HCT116 (cell line): Measurements from ENCODE around the gene ANKLE2. TPM values are rescaled to one million over a fixed set of nuclear protein-coding genes. Genes with fewer than 3 reads are reported as not detected.

ENCODE experiments used
- ATAC-seq: fragments of 200-7000 bp; cut with Tn5 transposase; 2 replicates; pipeline ENCODE4 v1.9.1; 2020; ENCODE audit warnings: mild to moderate bottlenecking, moderate library complexity
- BruUV-seq: library from RNA; stranded (reverse); fragments of 400-500 nt; replicated peaks from 2 replicates; lab custom pipeline; 2021; lab: Mats Ljungman, UMichigan
- CTCF ChIA-PET: fragments of 300-600 bp; sonication (Branson Sonifier 250); formaldehyde crosslinking; loops from one replicate; lab custom pipeline; 2021; ENCODE audit warnings: antibody characterized with exemption; lab: Charles Lee
- POLR2A ChIA-PET: fragments of 300-600, 350-600 bp; sonication (Branson Sonifier 250); formaldehyde crosslinking; loops from one replicate; lab custom pipeline; 2021; ENCODE audit warnings: antibody characterized with exemption; lab: Charles Lee
- RAD21 ChIA-PET, 2 experiments: fragments of 300-600 bp; sonication (Branson Sonifier 250); formaldehyde crosslinking; loops; one replicate each; lab custom pipeline; 2023; ENCODE audit warnings: low total read pairs in 2 of 2; ENCODE audit not compliant: uncharacterized antibody in 2 of 2, unreplicated experiment in 2 of 2, low non-redundant PET in 1 of 2; lab: Charles Lee
- DNase-seq: peaks from one replicate; pipeline ENCODE4 v3.0.0-alpha.2; 2010; ENCODE audit warnings: low read depth, low spot score
- H2AFZ ChIP-seq: fragments of 200-600 bp; shearing (Covaris generic), sonication (generic); 2 replicates; pipeline ENCODE4 v1.6.1; 2017; ENCODE audit warnings: low read depth, mixed run types, mixed read lengths, antibody characterized with exemption, low read length; ENCODE audit not compliant: poor library complexity, severe bottlenecking
- H3K27ac ChIP-seq: 2 replicates; pipeline ENCODE4 v1.5.1; 2012; ENCODE audit warnings: low read depth, low read length
- H3K27me3 ChIP-seq: fragments of 200-600 bp; sonication (generic); 2 replicates; pipeline ENCODE4 v1.6.1; 2016; ENCODE audit warnings: mixed run types, low read length, mixed read lengths; ENCODE audit not compliant: insufficient read depth
- H3K36me3 ChIP-seq, 2 experiments: fragments of 200-500 bp in 1 of 2; fragments of 200-600 bp in 1 of 2; sonication (Bioruptor generic) in 1 of 2; sonication (generic) in 1 of 2; 2 replicates each; pipeline versions ENCODE4 v1.5.1 to v1.6.1; 2014 to 2016; ENCODE audit warnings: low read length in 2 of 2, inconsistent platforms in 1 of 2, mixed read lengths in 1 of 2, mixed run types in 1 of 2; ENCODE audit not compliant: insufficient read depth in 2 of 2, control insufficient read depth in 1 of 2
- H3K4me1 ChIP-seq, 2 experiments: fragments of 200-600 bp in 1 of 2; sonication (generic) in 1 of 2; 2 replicates each; pipeline versions ENCODE4 v1.5.1 to v1.6.1; 2012 to 2017; ENCODE audit warnings: low read length in 2 of 2, inconsistent platforms in 1 of 2, mild to moderate bottlenecking in 1 of 2, mixed read lengths in 1 of 2, mixed run types in 1 of 2, moderate library complexity in 1 of 2; ENCODE audit not compliant: insufficient read depth in 2 of 2, control insufficient read depth in 1 of 2
- H3K4me2 ChIP-seq: fragments of 200-600 bp; sonication (generic); 2 replicates; pipeline ENCODE4 v1.6.1; 2017; ENCODE audit warnings: mixed run types, low read length, mixed read lengths
- H3K4me3 ChIP-seq, 2 experiments: fragments of 200-600 bp in 1 of 2; sonication (generic) in 1 of 2; replicated peaks in 1 of 2; 2 replicates each; pipeline ENCODE4 v1.5.1; 2011 to 2016; ENCODE audit warnings: low read length in 2 of 2, control low read depth in 1 of 2, low read depth in 1 of 2, mild to moderate bottlenecking in 1 of 2, mixed read lengths in 1 of 2, mixed run types in 1 of 2
- H3K79me2 ChIP-seq: fragments of 200-600 bp; sonication (generic); 2 replicates; pipeline ENCODE4 v1.6.1; 2017; ENCODE audit warnings: mild to moderate bottlenecking, mixed run types, low read length, moderate library complexity, mixed read lengths; ENCODE audit not compliant: insufficient read depth
- H3K9ac ChIP-seq: fragments of 200-600 bp; sonication (generic); 2 replicates; pipeline ENCODE4 v1.6.1; 2016; ENCODE audit warnings: low read length, mixed read lengths
- H3K9me2 ChIP-seq: fragments of 200-600 bp; sonication (generic), shearing (Covaris generic); 2 replicates; pipeline ENCODE4 v1.6.1; 2017; ENCODE audit warnings: mixed run types, mild to moderate bottlenecking, moderate library complexity; ENCODE audit not compliant: insufficient read depth
- H3K9me3 ChIP-seq, 2 experiments: fragments of 200-500 bp in 1 of 2; fragments of 200-600 bp in 1 of 2; sonication (Bioruptor generic) in 1 of 2; sonication (generic) in 1 of 2; 2 replicates each; pipeline ENCODE4 v1.6.1; 2014 to 2017; ENCODE audit warnings: low read length in 2 of 2, mixed read lengths in 2 of 2, inconsistent platforms in 1 of 2, low read depth in 1 of 2, mild to moderate bottlenecking in 1 of 2, mixed run types in 1 of 2, moderate library complexity in 1 of 2; ENCODE audit not compliant: control insufficient read depth in 1 of 2, insufficient read depth in 1 of 2
- H4K20me1 ChIP-seq: fragments of 200-600 bp; sonication (generic), shearing (Covaris generic); 2 replicates; pipeline ENCODE4 v1.6.1; 2017; ENCODE audit warnings: mixed run types, mild to moderate bottlenecking, moderate library complexity; ENCODE audit not compliant: insufficient read depth
- intact Hi-C: fragments of 100-400 bp; cut with micrococcal nuclease; formaldehyde crosslinking; loops from 2 replicates; pipeline ENCODE4 v1.10.0; 2022
- total RNA-seq: library from RNA; stranded (reverse); gene quantifications from one replicate; pipeline ENCODE4 v1.2.1, GENCODE V29; 2021; ENCODE audit not compliant: unreplicated experiment
- TF ChIP-seq, protein P1 (sequence below): IDR thresholded peaks from 2 replicates; pipeline ENCODE4 v1.6.1; 2011; ENCODE audit warnings: mild to moderate bottlenecking, low read length, moderate library complexity; ENCODE audit not compliant: insufficient replicate concordance; ENCODE audit errors: extremely low read depth
- TF ChIP-seq, protein P2 (sequence below): IDR thresholded peaks from 2 replicates; pipeline ENCODE4 v1.6.1; 2012; ENCODE audit warnings: low read depth
- TF ChIP-seq, protein P3 (sequence below), 3 experiments: fragments of 200-600 bp in 1 of 3; sonication (generic) in 1 of 3; IDR thresholded peaks in 2 of 3; conservative IDR thresholded peaks in 1 of 3; 2 replicates each; pipeline ENCODE4 v1.5.1; 2012 to 2017; ENCODE audit warnings: low read depth in 2 of 3, low read length in 2 of 3, antibody characterized with exemption in 1 of 3, borderline replicate concordance in 1 of 3, control low read depth in 1 of 3, mild to moderate bottlenecking in 1 of 3, mixed read lengths in 1 of 3, mixed run types in 1 of 3, moderate library complexity in 1 of 3; ENCODE audit not compliant: insufficient read depth in 1 of 3

The ANKLE2 gene
- total RNA-seq, 1 experiment from 2014 or later: 68.8 TPM

DNA sequence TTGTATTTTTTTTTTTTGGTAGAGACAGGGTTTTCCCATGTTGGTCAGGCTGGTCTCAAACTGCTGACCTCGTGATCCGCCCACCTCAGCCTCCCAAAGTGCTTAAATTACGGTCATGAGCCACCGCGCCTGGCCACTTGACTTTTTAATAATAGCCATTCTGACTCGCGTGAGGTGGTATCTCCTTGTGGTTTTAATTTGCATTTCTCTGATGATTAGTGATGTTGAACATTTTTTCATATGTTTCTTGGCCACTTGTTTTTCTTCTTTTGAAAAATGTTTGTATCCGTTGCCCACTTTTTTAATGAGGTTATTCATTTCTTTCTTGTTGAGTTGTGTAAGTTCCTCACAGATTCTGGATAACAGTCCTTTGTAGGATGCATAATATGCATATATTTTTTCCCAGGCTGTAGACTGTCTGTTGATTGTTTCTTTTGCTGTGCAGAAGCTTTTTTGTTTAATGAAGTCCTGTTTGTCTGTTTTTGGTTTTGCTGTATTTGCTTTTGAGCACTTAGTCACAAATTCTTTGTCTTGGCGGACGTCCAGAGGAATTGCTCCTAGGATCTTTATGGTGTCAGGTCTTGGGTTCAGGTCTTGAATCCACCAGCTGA, 61.3 kb downstream of the ANKLE2 start (continued):
- TF ChIP-seq, protein P1, sequence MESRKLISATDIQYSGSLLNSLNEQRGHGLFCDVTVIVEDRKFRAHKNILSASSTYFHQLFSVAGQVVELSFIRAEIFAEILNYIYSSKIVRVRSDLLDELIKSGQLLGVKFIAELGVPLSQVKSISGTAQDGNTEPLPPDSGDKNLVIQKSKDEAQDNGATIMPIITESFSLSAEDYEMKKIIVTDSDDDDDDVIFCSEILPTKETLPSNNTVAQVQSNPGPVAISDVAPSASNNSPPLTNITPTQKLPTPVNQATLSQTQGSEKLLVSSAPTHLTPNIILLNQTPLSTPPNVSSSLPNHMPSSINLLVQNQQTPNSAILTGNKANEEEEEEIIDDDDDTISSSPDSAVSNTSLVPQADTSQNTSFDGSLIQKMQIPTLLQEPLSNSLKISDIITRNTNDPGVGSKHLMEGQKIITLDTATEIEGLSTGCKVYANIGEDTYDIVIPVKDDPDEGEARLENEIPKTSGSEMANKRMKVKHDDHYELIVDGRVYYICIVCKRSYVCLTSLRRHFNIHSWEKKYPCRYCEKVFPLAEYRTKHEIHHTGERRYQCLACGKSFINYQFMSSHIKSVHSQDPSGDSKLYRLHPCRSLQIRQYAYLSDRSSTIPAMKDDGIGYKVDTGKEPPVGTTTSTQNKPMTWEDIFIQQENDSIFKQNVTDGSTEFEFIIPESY: no peak
- TF ChIP-seq, protein P2, sequence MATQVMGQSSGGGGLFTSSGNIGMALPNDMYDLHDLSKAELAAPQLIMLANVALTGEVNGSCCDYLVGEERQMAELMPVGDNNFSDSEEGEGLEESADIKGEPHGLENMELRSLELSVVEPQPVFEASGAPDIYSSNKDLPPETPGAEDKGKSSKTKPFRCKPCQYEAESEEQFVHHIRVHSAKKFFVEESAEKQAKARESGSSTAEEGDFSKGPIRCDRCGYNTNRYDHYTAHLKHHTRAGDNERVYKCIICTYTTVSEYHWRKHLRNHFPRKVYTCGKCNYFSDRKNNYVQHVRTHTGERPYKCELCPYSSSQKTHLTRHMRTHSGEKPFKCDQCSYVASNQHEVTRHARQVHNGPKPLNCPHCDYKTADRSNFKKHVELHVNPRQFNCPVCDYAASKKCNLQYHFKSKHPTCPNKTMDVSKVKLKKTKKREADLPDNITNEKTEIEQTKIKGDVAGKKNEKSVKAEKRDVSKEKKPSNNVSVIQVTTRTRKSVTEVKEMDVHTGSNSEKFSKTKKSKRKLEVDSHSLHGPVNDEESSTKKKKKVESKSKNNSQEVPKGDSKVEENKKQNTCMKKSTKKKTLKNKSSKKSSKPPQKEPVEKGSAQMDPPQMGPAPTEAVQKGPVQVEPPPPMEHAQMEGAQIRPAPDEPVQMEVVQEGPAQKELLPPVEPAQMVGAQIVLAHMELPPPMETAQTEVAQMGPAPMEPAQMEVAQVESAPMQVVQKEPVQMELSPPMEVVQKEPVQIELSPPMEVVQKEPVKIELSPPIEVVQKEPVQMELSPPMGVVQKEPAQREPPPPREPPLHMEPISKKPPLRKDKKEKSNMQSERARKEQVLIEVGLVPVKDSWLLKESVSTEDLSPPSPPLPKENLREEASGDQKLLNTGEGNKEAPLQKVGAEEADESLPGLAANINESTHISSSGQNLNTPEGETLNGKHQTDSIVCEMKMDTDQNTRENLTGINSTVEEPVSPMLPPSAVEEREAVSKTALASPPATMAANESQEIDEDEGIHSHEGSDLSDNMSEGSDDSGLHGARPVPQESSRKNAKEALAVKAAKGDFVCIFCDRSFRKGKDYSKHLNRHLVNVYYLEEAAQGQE: no peak

DNA sequence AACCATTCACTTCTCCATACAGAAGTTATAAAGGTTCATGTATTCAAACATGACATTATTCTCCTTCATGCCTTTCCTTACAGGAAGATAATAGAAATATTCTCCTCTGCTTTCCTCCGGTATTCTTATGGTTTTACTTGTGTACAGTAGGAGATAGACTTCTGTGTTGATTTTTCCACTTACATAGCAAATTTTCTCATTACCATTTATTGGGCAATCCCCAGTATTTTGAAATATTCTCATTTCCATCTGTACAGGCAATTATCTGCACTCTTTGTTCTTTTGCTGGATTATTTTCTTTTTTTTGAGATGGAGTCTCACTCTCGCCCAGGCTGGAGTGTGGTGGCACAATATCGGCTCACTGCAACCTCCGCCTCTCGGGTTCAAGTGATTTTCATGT, 63.3 kb downstream of the ANKLE2 start:
- no peak overlapping the region for H3K27ac ChIP-seq
- TF ChIP-seq, protein P3, sequence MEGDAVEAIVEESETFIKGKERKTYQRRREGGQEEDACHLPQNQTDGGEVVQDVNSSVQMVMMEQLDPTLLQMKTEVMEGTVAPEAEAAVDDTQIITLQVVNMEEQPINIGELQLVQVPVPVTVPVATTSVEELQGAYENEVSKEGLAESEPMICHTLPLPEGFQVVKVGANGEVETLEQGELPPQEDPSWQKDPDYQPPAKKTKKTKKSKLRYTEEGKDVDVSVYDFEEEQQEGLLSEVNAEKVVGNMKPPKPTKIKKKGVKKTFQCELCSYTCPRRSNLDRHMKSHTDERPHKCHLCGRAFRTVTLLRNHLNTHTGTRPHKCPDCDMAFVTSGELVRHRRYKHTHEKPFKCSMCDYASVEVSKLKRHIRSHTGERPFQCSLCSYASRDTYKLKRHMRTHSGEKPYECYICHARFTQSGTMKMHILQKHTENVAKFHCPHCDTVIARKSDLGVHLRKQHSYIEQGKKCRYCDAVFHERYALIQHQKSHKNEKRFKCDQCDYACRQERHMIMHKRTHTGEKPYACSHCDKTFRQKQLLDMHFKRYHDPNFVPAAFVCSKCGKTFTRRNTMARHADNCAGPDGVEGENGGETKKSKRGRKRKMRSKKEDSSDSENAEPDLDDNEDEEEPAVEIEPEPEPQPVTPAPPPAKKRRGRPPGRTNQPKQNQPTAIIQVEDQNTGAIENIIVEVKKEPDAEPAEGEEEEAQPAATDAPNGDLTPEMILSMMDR (IDR thresholded peaks at IDR 0.05 in 2 of 3, conservative IDR thresholded peaks at IDR 0.05 in 1 of 3; ENCODE audit: borderline replicate concordance in 1 of 3, insufficient read depth in 1 of 3, low read depth in 2 of 3, low read length in 2 of 3): no peak
- TF ChIP-seq, all 23 proteins: peak for 0
- no peak overlapping the region for H2AFZ ChIP-seq
- H3K79me2 ChIP-seq: peaks cover 5% of the 10 kb centered on the region
- H3K4me2 ChIP-seq: no peak overlapping the region
- POLR2A ChIA-PET: no interaction called here
- H3K4me1 ChIP-seq: no peaks in the 10 kb centered on the region
- CTCF ChIA-PET: no interaction called here
- H3K9ac ChIP-seq: no peak overlapping the region
- no peaks in the 10 kb centered on the region for H3K27me3 ChIP-seq
- no peaks in the 10 kb centered on the region for H4K20me1 ChIP-seq
- H3K9me3 ChIP-seq: no peaks in the 10 kb centered on the region
- RAD21 ChIA-PET: no interaction called here
- no TSS peak for BruUV-seq
- H3K36me3 ChIP-seq: peaks cover 10 to 17% of the 10 kb centered on the region in 2 experiments; a peak in 2 of 4 replicates
- ATAC-seq: no peak
- H3K4me3 ChIP-seq: no peak overlapping the region
- H3K9me2 ChIP-seq: no peaks in the 10 kb centered on the region
- intact Hi-C loops: no loop called here
- no peak for DNase-seq
